Fibroblast of peridontal ligament (primary cell): Measurements from ENCODE around the gene RERG.
"Not testable (repeated sequence)": the region's sequence is repeated elsewhere in the genome, so short reads cannot be mapped to it uniquely, and the experiment has no call there.

Experiments used
- DNase-seq: peaks from one replicate; pipeline ENCODE4 v3.0.0-alpha.2; 2010; ENCODE audit errors: extremely low read depth

The RERG gene

GRCh38 chr12:15220915-15221885, at the start of gene RERG:
TSS of gene RERG (minus strand) at chr12:15221417. CDS start at chr12:15217489, 3,928 bp downstream.
- DNase-seq: peak; percentile 56

GRCh38 chr12:15270591-15270990, 49.4 kb upstream of the RERG start:
- no peak for DNase-seq

GRCh38 chr12:15268927-15269552, 47.8 kb upstream of the RERG start:
- peak; percentile 73 for DNase-seq

GRCh38 chr12:15268309-15268708, 47.1 kb upstream of the RERG start:
- no peak for DNase-seq

GRCh38 chr12:15265875-15266274, 44.7 kb upstream of the RERG start:
- peak; percentile 6 for DNase-seq

- peak; percentile 90 for DNase-seq
These were observed 35.5 kb upstream of the RERG start for GRCh38 chr12:15256761-15257160.

GRCh38 chr12:15253990-15254389, 32.8 kb upstream of the RERG start:
- DNase-seq: no peak

- no peak for DNase-seq
These were observed 23.7 kb upstream of the RERG start for GRCh38 chr12:15244926-15245325.

GRCh38 chr12:15244341-15244740, 23.1 kb upstream of the RERG start:
- DNase-seq: no peak

GRCh38 chr12:15243102-15243501, 21.9 kb upstream of the RERG start:
- no peak for DNase-seq

- no peak for DNase-seq
These were observed 19.7 kb upstream of the RERG start for GRCh38 chr12:15240898-15241297.

GRCh38 chr12:15234508-15234907, 13.3 kb upstream of the RERG start:
- no peak for DNase-seq

GRCh38 chr12:15234011-15234410, 12.8 kb upstream of the RERG start:
- DNase-seq: no peak

- no peak for DNase-seq
These were observed 11.7 kb upstream of the RERG start for GRCh38 chr12:15232959-15233358.

- no peak for DNase-seq
These were observed 10.3 kb upstream of the RERG start for GRCh38 chr12:15231493-15231892.

GRCh38 chr12:15230751-15231150, 9.5 kb upstream of the RERG start:
- no peak for DNase-seq

- no peak for DNase-seq
These were observed 8.9 kb upstream of the RERG start for GRCh38 chr12:15230137-15230536.

- DNase-seq: peak; percentile 71
These were observed 5.9 kb upstream of the RERG start for GRCh38 chr12:15227004-15227679.

GRCh38 chr12:15225863-15226218, 4.6 kb upstream of the RERG start:
- not testable (repeated sequence) for DNase-seq

- DNase-seq: no peak
These were observed 4.1 kb upstream of the RERG start for GRCh38 chr12:15225136-15225862.

GRCh38 chr12:15222219-15222618, 1.0 kb upstream of the RERG start:
- DNase-seq: no peak

- no peak for DNase-seq
These were observed 766 bp downstream of the RERG start for GRCh38 chr12:15220451-15220850.
